ENCODE results near the gene CCN5.

GRCh38 chr20:44678242-44678641 lies 36.9 kb upstream of the CCN5 start:
- TF ChIP-seq NR2C2 (CRISPR knock-in tag; IDR thresholded peaks at IDR 0.05) (no peak), MAX (CRISPR knock-in tag; IDR thresholded peaks at IDR 0.05) (no peak), CREB1 (CRISPR knock-in tag; IDR thresholded peaks at IDR 0.05) (no peak), JUN (CRISPR knock-in tag; IDR thresholded peaks at IDR 0.05) (no peak), ZNF416 (CRISPR knock-in tag; IDR thresholded peaks at IDR 0.05) (no peak)
- TF ChIP-seq, protein P1, sequence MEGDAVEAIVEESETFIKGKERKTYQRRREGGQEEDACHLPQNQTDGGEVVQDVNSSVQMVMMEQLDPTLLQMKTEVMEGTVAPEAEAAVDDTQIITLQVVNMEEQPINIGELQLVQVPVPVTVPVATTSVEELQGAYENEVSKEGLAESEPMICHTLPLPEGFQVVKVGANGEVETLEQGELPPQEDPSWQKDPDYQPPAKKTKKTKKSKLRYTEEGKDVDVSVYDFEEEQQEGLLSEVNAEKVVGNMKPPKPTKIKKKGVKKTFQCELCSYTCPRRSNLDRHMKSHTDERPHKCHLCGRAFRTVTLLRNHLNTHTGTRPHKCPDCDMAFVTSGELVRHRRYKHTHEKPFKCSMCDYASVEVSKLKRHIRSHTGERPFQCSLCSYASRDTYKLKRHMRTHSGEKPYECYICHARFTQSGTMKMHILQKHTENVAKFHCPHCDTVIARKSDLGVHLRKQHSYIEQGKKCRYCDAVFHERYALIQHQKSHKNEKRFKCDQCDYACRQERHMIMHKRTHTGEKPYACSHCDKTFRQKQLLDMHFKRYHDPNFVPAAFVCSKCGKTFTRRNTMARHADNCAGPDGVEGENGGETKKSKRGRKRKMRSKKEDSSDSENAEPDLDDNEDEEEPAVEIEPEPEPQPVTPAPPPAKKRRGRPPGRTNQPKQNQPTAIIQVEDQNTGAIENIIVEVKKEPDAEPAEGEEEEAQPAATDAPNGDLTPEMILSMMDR (IDR thresholded peaks at IDR 0.05), result no peak
- TF ChIP-seq, protein P2, sequence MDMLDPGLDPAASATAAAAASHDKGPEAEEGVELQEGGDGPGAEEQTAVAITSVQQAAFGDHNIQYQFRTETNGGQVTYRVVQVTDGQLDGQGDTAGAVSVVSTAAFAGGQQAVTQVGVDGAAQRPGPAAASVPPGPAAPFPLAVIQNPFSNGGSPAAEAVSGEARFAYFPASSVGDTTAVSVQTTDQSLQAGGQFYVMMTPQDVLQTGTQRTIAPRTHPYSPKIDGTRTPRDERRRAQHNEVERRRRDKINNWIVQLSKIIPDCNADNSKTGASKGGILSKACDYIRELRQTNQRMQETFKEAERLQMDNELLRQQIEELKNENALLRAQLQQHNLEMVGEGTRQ (CRISPR knock-in tag; IDR thresholded peaks at IDR 0.05), result no peak
